ENCODE data around the gene UNC13C.

Gene UNC13C

GRCh38 chr15:54504695-54505094 lies 526.5 kb downstream of the UNC13C start:
- no peak for DNase-seq

GRCh38 chr15:54506977-54507524 lies 528.8 kb downstream of the UNC13C start:
- DNase-seq = no peak

GRCh38 chr15:54514601-54515000 lies 536.4 kb downstream of the UNC13C start:
- no peak for DNase-seq

- DNase-seq = no peak
These were observed 537.7 kb downstream of the UNC13C start for GRCh38 chr15:54515664-54516582.

GRCh38 chr15:54517366-54517765 lies 539.1 kb downstream of the UNC13C start:
- DNase-seq = no peak

- DNase-seq = no peak
These were observed 540.1 kb downstream of the UNC13C start for GRCh38 chr15:54518156-54518882.

- no peak for DNase-seq
These were observed 541.3 kb downstream of the UNC13C start for GRCh38 chr15:54519577-54519976.

- no peak for DNase-seq
These were observed 542.4 kb downstream of the UNC13C start for GRCh38 chr15:54520616-54521015.

GRCh38 chr15:54521206-54521605 lies 543.0 kb downstream of the UNC13C start:
- no peak for DNase-seq

- DNase-seq = no peak
These were observed 549.8 kb downstream of the UNC13C start for GRCh38 chr15:54528021-54528420.

GRCh38 chr15:54540721-54541120 lies 562.5 kb downstream of the UNC13C start:
- DNase-seq = no peak

GRCh38 chr15:54547491-54547890 lies 569.2 kb downstream of the UNC13C start:
- no peak for DNase-seq

GRCh38 chr15:54550954-54551353 lies 572.7 kb downstream of the UNC13C start:
- DNase-seq = no peak

- no peak for DNase-seq
These were observed 578.0 kb downstream of the UNC13C start for GRCh38 chr15:54556231-54556630.

- no peak for DNase-seq
These were observed 581.3 kb downstream of the UNC13C start for GRCh38 chr15:54559405-54560069.

GRCh38 chr15:54560417-54560816 lies 582.2 kb downstream of the UNC13C start:
- no peak for DNase-seq

- DNase-seq = no peak
These were observed 585.9 kb downstream of the UNC13C start for GRCh38 chr15:54564166-54564565.

- no peak for DNase-seq
These were observed 588.4 kb downstream of the UNC13C start for GRCh38 chr15:54566654-54567053.

GRCh38 chr15:54567408-54568035 lies 589.3 kb downstream of the UNC13C start:
- DNase-seq = no peak

- no peak for DNase-seq
These were observed 590.1 kb downstream of the UNC13C start for GRCh38 chr15:54568381-54568780.

- no peak for DNase-seq
These were observed 593.3 kb downstream of the UNC13C start for GRCh38 chr15:54571576-54571975.

- no peak for DNase-seq
These were observed 597.3 kb downstream of the UNC13C start for GRCh38 chr15:54575586-54575985.
